ENCODE data around the gene MAFG.

The MAFG gene

GRCh38 chr17:81928544-81929252, 1.2 kb upstream of the MAFG start:
- Histone ChIP-seq H3K27me3 (peaks cover 0 to 34% of the 10 kb centered on the region in 2 donors), H3K27ac (peak overlapping the region; percentile 53 to 94), H3K4me3 (peak overlapping the region; percentile 92 to 99), H3K9me3 (no peaks in the 10 kb centered on the region), H3K4me1 (peaks cover 10 to 41% (median 33%) of the 10 kb centered on the region in 4 donors), H3K36me3 (no peaks in the 10 kb centered on the region)
- intact Hi-C loops (cut with DNase I; ENCODE audit: low total_unique reads), result no loop called here
- no peak for TF ChIP-seq CTCF (IDR thresholded peaks at IDR 0.05)
- no peak for DNase-seq

GRCh38 chr17:81927152-81927652, 333 bp downstream of the MAFG start:
- peaks cover 4 to 8% (median 7%) of the 10 kb centered on the region in 3 donors for H3K36me3 ChIP-seq
- TF ChIP-seq CTCF (IDR thresholded peaks at IDR 0.05), result no peak
- intact Hi-C loops (cut with DNase I; ENCODE audit: low total_unique reads), result no loop called here
- peak overlapping the region; percentile 92 to 99 for H3K4me3 ChIP-seq
- no peaks in the 10 kb centered on the region for H3K9me3 ChIP-seq
- H3K4me1 ChIP-seq, result peaks cover 11 to 56% (median 47%) of the 10 kb centered on the region in 4 donors
- peaks cover 0 to 34% of the 10 kb centered on the region in 2 donors for H3K27me3 ChIP-seq
- H3K27ac ChIP-seq, result peak overlapping the region; percentile 94
- no peak for DNase-seq

- no peaks in the 10 kb centered on the region for H3K9me3 ChIP-seq
- peak; percentile 85 to 91 for DNase-seq
- intact Hi-C loops (cut with DNase I; ENCODE audit: low total_unique reads), result no loop called here
- TF ChIP-seq CTCF (IDR thresholded peaks at IDR 0.05), result no peak
- H3K27ac ChIP-seq, result peak overlapping the region; percentile 94
- peak overlapping the region; percentile 92 to 99 for H3K4me3 ChIP-seq
- H3K4me1 ChIP-seq, result peaks cover 11 to 61% (median 48%) of the 10 kb centered on the region in 4 donors
- peaks cover 8 to 14% (median 12%) of the 10 kb centered on the region in 3 donors for H3K36me3 ChIP-seq
- H3K27me3 ChIP-seq, result peaks cover 0 to 31% of the 10 kb centered on the region in 2 donors
Observed at GRCh38 chr17:81926451-81927151, 934 bp downstream of the MAFG start.

GRCh38 chr17:81925860-81926450, 1.6 kb downstream of the MAFG start:
- Histone ChIP-seq H3K36me3 (peaks cover 8 to 19% (median 14%) of the 10 kb centered on the region in 3 donors), H3K9me3 (no peaks in the 10 kb centered on the region), H3K4me1 (peaks cover 11 to 62% (median 48%) of the 10 kb centered on the region in 4 donors), H3K27me3 (peaks cover 0 to 26% of the 10 kb centered on the region in 2 donors), H3K4me3 (peak overlapping the region; percentile 92 to 99), H3K27ac (peak overlapping the region; percentile 94)
- TF ChIP-seq CTCF (IDR thresholded peaks at IDR 0.05), result no peak
- intact Hi-C loops (cut with DNase I; ENCODE audit: low total_unique reads), result no loop called here
- no peak for DNase-seq
